NCI-H2107 treated with DMSO at 0.1 percent for 48 hours (cell line): ENCODE results near the gene GAMT.
A peak's percentile ranks its signal among the peaks of the same experiment; 100 is the strongest.

Experiments used
- DNase-seq: peaks from one replicate; lab custom pipeline; 2025; ENCODE audit not compliant: unreplicated experiment; lab: John Stamatoyannopoulos, UW

The GAMT gene

DNA sequence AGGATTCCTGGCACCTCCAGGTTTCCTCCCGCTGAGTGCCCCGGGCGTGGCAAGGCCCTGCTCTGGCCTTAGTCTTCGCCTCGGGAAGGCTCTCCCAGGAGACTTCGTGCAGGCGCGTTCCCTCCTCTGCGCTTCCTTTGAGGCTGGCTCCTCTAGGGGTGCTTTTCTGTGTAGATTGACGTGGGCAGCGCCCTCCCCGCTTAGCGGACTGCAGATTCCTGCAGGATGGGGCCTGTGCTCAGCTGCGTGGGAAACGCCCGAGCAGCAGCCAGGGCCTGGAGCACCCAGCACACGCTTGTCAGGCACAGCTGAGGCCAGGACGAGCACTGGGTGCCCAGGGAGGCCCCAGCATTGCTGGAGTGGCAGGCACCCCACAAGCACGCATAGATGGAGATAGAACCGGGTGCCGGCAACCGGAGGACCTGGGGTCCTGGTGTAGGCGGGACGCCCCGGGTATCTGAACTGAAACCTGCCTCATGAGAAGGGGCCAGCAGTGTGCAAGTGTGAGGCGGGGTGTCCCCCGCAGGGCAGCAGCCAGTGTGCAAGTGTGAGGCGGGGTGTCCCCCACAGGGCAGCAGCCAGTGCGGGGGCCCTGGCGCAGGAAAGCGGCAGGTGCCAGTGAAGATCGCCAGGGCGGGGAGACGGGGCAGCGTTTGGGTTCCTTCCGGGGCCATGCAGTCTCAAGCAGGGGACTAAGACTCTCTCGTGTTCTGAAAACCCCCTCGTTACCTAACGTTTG, 14.2 kb downstream of the GAMT start:
- no peak for DNase-seq

DNA sequence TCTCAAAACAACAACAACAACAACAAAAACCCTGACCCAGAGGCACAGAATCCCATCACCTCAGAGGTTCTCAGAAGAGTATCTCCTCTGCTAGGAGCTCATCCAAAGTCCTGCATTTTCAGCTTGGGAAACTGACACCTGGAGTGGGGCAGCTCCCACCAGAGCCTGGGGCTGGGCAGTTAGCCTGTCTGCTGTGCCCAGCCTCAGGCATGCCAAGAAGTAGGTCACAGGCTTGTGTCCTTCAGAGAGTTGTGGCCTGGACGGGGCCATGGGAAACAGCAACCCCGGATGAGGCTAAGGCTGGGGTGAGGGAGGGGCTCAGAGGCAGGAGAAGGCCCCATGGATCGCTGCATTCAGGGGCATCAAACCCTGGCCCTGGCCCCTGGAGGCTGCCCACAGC, 15.5 kb downstream of the GAMT start:
- DNase-seq: no peak

DNA sequence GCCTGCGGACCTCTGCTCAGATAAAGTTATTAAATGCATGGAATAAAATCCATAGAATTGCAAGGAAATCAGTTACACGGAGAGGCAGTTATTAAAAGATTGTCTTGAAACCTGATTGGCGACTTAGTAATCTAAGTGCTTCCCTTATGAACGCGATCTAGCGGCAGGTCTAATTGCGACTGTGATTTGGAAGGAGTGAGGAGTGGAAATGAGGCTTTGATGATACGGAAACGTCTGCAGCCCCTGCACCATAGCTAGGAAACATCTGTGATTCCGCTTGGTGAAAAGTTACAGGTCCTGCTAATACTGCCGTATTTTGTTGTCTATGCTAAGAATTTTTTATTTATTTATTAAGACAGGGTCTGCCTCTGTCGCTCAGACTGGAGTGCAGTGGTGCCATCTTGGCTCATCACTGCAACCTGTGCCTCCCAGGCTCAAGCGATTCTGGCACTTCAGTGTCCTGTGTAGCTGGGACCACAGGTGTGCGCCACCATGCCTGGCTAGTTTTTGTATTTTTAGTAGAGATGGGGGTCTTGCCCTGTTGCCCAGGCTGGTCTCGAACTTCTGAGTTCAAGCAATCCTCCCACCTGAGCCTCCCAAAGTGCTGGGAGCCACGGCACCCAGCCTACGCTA, 16.7 kb downstream of the GAMT start:
- no peak for DNase-seq

DNA sequence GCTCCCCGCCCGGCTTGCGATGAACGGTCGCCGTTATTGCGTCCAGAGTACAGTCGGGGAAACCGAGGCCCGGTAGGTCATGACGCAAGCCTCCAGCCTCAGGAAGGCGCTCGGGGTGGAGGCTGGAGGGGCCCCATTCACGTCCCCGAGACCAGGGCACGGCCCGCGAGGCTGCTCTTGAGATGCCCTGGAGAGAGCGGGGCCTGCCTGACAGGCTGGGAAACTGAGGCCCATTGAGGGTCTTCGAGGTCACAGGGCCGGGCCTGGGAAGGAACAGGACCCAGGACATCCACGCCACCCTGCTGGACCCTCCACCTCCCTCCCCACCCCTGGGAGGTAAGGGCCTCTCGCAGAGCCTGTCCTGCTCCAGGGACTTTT, 17.3 kb downstream of the GAMT start:
- no peak for DNase-seq

DNA sequence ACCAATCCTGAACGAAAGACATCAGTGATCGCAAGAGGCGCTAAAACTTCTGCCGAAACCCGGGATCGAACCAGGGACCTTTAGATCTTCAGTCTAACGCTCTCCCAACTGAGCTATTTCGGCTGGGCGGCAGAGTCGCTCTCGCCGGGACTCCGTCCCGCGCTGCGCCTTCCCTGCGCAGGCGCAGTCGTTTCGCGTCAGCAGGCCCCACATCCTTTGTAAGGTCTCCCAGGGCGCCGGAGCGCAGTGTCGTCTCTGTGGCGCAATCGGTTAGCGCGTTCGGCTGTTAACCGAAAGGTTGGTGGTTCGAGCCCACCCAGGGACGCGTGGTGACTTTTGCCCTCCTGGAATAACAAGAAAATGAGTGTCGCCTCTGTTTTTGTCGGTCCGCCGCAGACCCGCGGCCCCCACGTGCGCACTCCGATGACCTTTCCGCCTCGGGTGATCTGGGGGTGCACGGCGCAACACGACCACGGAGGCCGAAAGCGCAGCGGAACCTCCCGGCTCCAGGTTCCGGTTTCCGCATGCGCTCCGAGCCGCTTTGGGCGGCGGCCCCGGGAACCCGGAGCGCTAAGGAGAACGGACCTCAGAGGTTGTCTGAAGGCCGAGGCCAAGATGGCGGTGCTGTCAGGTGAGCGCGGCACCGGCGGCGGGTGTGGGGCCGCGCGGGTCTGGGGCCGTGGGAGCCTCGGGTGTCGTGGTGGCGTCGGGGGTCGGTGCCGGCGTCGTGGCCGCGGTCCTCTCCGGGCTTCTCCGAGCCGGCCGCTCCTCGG, 17.8 kb downstream of the GAMT start, which contains the start of gene NDUFS7:
Gene NDUFS7, plus strand, starts transcription at position 596 of the 773 bp plus-strand sequence. Its CDS starts 20 bp downstream, at position 616.
- peak; percentile 36 for DNase-seq

DNA sequence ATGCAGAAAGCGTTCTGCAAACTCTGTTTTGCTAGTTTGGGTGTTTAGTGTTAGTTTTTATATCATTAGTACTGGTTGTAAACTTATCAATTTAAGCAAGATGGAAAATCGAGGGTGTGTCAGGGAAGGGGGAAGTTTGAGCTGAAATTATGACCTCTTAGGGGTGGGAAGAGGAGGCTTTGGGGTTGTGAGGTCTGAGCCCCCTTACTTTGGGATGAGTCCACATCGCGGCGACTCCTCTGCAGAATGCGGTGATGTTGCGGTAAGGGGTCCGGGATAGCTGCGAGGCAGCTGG, 18.4 kb downstream of the GAMT start:
- no peak for DNase-seq

DNA sequence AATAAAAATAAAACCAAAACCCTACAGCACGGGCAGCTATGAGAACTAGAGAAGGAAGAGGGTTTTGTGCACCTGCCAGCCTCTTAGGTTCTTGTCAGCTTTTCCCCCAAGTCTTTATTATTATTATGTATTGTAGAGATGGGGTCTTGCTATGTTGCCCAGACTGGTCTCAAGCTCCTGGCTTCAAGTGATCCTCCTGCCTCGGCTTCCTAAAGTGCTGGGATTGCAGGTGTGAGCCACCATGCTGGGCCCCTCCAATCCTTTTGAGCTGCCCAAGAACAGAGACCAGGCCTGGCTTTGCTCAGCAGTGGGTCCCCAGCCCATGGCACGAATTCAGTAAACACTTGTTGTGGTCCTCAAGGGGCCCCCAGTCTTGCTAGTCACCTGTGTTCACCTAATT, 19.1 kb downstream of the GAMT start:
- DNase-seq: no peak

DNA sequence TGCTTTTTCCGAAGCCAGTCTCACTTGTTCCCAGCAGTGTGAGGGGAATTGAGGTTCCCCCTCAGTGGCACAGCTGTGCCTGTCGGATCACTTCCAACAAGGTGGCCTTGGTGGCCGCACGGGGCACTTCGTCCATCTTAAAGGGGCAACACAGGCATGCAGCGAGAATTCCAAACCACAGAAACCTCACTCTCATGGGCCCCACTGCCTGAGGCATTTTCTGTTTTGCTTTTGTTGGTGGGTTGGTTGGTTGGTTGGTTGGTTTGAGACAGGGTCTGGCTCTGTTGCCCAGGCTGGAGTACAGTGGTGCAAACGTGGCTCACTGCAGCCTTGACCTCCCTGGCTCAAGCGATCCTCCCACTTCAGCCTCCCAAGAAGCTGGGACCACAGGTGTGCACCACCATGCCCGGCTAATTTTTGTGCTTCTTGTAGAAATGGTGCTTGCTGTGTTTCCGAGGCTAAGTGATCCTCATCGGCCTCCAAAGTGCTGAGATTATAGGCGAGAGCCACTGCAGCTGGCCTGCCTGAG, 21.3 kb downstream of the GAMT start:
- DNase-seq: no peak

DNA sequence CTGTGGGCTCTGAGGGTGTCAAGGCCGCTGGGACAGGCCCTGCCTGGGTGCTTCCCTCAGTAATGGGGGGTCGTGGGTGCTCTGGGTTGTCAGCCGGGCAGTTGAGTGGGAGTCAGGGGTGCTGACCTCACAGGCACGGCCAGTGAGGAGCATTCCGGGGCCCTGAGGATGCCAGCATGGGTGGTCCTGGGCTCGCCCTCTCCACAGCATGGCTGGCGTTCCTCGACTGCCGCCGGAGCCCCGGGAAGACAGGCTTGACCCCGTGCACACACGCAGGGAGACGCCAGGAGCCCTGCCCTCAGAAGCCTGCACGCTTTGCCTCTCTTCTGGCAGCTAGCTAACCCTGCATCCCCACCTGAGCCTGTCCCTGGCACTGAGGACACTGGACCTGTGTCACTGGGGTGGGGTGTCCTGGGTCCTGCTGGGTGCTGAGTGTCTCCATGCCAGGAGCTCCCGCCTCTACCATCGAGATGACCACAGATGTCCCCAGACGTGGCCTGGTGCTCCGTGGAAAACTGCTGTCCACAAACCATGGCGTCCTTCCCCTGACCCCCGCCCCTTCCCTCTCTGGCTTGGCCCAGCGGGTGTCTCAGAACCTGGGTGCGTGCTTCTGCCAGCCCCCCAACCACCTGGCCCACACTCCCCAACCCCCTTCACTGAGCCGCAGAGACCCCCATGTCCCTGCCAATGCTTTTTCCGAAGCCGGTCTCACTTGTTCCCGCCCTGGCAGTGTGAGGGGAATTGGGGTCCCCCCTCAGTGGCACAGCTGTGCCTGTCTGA, 22.0 kb downstream of the GAMT start:
- DNase-seq: no peak

DNA sequence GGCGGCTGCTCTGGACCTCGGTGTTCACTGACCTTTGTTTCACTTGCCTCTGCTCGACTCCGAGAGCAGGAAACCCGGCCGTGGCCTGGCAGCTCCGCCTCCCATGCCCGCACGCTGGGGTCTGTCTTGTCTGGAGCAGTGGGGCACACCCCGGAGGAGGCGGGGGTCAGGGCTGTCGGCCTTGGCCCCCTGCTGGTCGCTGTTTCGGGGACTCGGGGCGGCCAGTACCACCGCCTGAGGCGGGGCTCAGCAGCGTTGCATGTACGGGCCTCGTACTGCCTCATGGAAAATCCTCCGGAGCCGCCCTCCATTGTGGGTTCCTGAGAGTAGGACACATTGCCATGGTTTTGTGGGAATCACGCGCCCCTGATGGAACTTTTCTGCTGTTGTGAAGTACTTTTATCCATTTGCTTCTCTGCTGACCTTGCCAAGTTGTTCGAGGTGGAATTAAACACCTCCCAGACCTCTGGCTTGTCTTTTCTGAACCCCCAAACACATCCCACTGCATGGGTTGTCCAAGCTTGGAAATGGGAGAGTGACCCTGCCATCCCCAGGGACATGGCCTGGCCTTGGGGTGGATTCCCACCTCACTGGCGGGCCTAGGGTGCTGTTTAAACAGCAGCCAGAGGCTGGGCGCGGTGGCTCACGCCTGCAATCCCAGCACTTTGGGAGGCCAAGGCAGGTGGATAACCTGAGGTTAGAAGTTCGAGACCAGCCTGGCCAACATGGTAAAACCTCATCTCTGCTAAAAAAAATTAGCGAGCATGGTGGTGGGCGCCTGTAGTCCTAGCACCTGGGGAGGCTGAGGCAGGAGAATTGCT, 23.2 kb downstream of the GAMT start:
- DNase-seq: no peak

DNA sequence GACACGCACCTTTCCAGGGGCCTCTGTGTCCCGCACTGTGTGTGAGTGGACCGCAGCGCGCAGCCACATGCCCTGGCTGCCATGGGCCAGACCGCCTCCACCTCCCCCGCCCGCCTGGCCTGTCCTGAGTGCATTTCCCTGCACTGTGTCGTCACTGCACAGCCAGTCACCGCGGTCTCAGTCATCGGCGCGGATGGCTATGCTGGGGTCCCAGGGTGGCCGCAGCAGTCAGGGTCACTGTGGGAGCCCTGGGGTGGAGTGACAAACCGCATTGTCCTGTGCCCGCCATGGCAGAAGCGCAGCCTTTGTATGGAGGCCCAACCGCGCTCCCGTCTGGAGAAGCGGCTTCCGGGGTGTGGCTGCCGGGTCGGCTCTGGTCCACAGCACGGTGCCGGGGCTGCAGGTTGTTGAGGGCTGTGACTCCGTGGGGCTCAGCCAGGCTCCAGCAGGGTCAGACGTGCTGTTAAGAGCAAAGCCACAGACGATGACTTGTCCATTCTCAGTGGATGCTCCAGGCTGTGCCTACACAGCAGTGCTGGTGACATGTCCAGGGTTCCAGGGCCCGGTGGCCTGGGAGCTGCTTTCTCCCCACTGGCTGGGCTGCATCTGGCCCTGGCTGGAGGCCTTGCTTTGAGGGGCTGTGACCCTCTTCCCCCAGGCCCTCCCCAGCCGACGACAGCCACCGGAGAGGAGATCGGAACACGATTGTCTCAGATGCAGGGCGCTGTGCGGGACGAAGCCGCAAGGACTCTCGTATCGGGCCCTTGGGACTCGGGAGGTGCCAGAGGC, 24.0 kb downstream of the GAMT start:
- DNase-seq: no peak

DNA sequence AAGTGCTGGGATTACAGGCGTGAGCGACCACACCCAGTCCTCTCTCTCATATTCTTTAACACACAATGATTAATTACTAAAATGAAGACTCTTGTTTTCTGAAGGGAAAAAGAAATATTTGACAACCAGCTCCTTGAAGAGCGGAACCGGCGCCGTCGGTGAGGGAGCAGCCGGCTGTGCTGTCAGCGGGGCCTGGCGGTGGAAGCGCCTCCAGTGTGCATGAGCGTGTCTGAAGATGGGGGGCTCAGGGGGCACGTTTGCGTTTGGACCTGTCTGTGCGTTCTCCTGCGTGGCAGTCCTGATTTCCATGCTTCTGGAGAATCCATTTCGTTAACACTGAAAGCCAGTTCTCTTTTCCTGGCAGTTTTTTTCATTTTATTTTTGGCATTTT, 24.9 kb downstream of the GAMT start:
- no peak for DNase-seq

DNA sequence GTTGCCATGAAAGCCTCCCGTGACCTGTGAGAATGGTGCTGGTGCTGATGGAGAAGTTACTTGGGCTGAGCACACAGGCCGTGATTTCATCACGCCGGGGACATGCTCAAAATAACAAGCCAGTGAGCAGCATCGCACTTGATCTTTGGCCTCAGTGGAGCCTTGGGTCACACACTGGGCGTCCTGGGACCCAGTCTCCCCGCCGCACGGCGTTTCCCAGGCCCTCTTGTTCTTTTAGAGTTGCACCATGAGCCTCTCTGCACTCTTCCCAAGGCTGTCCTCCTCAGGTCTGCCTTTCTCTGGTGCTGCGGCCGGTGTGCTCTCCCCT, 27.1 kb downstream of the GAMT start:
- no peak for DNase-seq

DNA sequence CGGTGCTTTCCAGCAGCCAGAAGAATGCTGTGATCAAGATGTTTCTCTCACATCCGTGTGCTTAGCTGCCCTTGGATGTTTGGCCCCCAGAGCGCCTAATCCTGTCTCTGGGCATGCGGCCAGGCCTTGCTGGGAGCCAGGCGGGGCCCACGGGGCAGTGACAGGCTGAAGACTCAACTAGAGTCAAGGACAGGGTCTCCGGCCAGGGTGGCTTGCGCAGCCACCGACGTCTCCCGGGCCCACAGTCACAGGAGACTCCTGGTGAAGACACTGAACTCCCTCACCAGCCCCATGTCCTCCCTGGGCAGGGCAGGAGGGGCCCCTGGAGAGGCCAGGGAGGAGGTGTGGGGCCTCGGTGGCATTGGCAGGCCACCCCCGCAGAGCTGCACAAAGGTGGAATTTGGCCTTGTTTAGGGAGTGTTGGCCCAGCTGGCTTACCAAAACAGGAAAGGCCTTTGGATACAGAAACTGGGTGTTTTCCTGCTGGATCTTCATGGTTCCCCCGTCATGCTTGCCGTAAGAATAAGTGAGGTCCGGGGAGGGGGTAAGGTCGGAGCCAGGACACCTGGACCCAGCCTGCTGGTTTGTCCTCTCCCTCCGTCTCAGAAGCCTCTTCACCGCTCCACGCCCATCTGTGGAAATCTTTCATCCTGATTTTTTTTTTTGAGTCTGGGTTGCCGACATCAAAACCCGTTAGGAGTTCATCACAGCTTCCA, 27.6 kb downstream of the GAMT start:
- DNase-seq: no peak

DNA sequence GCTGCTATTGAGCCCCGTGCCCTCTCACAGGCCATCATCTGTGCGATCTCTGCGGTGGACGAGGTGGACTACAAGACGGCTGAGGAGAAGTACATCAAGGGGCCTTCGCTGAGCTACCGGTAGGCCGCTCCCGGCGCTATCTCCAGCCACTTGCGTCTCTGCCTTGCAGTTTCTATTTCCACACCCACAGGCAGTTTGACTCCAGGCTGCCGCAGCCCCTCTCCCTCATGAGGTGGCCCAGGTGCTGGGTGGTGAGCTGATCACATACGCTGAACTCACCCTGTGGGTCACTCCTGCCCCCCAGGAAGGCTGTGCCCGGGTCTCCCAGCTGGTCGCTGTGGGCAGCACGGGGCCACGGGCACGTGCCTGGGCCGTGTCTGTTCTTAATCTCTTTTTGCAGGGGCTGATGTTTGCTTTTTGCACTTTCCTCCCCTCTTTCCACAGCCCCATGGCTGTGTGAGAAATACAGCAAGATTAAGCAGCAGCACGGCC, 28.3 kb downstream of the GAMT start:
- DNase-seq: no peak

DNA sequence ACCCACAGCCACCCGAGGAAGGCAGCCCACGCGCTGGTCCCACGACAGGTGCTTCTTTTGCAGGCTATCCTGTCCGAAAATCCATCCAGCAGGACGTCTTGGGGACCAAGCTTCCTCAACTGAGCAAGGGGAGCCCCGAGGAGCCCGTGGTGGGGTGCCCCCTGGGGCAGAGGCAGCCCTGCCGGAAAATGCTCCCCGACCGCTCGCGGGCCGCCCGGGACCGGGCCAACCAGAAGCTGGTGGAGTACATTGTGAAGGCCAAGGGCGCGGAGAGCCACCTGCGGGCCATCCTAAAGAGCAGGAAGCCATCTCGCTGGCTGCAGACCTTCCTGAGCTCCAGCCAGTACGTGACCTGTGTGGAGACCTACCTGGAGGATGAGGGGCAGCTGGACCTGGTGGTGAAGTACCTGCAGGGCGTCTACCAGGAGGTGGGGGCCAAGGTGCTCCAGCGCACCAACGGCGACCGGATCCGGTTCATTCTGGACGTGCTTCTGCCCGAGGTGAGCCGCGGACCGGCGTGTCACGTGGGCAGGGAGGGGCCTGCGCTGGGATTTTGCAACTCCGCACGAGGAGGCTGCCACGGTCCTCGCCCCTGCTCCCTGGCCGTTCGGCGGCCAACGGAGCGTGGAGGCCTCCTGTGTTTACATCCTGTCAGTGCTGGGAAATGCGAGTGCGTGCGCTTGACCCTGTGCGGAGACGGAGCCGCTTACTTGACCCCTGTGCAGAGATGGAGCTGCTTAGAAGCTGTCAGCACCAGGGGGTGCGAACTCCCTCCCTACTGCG, 30.6 kb downstream of the GAMT start:
- DNase-seq: no peak

DNA sequence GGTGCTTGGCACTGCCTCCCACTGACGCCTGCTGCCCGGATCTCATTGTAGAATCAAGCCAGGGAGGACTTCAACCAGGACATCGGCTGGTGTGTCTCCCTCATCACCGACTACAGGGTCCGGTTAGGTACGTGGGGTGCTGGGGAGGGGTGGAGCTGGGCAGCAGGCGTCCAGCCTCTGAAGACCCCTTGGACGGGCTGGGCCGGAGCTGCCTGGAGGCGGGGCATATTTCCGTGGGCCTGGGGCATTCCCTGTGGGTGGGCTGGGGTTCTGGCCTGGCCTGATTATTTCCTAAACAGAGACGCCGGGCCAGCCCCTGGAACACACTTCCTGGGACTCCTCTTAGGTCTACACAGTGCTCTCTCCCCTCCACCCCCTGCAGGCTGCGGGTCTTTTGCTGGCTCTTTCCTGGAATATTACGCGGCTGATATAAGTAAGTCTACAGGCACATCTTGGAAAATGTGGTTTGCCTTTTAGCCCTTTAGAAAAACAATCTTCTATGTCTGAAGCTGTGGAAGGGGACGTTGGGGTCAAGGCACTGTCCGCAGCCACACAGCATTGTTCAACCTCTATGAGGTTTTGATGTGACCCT, 32.0 kb downstream of the GAMT start:
- DNase-seq: no peak
